HG02885 (cell line): Measurements from ENCODE around the gene SLAMF6.
"Not testable (repeated sequence)": the region's sequence is repeated elsewhere in the genome, so short reads cannot be mapped to it uniquely, and the experiment has no call there.

ENCODE experiments used
- ATAC-seq: cut with Tn5 transposase; IDR thresholded peaks from one replicate; pipeline ENCODE4 v1.9.1; 2021; ENCODE audit warnings: mild to moderate bottlenecking; ENCODE audit not compliant: unreplicated experiment, poor library complexity

SLAMF6 gene

DNA sequence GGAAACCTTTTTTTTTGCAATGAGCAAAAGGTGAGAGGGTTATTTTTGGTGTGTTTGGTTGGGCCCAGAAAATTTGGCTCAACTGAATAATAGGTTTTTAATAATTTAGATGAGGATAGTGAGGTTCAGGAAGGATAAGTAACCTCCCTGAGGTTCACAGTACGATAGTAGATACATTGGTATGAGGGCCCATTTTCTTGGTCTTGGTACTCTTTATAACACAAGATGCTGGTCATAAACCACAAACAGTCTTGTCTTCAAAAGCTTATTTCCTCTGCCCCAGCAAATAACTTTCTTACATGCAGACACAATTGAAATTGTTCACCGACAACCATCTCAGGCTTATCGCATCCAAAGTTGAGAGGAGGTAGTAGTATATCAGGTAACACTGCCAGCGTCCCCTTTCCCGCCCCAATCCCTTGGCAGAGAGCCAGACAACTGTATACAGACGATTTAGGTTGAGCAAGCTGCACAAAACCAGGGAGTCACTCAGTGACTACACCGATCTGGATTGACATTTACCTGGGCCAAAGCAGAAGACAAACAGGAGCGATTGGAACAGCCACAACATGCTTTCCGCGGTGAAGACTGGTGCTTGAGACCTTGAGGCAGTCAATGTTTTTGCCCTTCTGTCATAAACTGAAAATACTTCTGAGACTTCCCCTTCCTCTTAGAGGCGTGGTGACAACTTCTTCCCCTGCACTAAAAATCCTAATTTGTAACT lies at the start of gene SLAMF6:
Gene SLAMF6, minus strand, starts transcription at position 634 of the 724 bp plus-strand sequence. Its CDS starts 63 bp downstream, at position 571.
- peak; percentile 66 for ATAC-seq

DNA sequence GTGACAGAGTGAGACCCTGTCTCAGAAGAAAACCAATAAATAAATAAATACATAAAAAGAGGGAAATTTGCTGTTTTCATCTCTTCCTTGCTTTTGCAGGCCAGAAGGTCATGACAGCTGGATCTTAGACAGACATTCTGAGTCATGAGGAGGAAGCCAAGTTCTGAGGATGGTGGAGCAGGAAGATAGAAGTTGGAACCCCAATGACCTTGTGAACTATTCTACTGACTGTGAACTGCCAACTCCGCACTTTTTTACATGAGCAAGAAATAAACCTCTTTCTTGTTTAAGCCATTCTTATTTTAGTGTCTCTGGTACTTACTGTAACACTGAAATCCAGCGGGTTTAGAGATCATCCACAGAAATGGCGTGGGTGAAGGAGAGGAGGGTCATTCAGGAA lies 47.8 kb upstream of the SLAMF6 start:
- ATAC-seq, result no peak

DNA sequence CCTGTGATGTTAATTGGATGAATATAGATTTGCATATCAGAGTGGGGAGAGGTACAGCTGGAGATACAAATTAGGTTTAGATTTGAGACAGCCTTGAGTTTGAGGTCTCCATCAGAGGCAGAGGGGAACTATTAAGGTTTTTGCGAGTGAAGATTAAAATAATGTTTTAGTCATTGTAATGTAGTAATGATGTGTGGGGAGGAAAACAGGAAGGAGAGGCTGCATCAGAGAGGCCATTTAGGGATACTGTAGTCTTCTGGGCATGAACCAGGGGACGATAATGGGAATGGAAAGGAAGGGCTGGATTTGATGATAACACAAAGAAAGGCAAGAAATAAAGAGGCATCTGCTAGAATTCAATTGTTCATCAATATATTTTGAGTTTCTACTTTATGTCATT lies 46.8 kb upstream of the SLAMF6 start:
- no peak for ATAC-seq

DNA sequence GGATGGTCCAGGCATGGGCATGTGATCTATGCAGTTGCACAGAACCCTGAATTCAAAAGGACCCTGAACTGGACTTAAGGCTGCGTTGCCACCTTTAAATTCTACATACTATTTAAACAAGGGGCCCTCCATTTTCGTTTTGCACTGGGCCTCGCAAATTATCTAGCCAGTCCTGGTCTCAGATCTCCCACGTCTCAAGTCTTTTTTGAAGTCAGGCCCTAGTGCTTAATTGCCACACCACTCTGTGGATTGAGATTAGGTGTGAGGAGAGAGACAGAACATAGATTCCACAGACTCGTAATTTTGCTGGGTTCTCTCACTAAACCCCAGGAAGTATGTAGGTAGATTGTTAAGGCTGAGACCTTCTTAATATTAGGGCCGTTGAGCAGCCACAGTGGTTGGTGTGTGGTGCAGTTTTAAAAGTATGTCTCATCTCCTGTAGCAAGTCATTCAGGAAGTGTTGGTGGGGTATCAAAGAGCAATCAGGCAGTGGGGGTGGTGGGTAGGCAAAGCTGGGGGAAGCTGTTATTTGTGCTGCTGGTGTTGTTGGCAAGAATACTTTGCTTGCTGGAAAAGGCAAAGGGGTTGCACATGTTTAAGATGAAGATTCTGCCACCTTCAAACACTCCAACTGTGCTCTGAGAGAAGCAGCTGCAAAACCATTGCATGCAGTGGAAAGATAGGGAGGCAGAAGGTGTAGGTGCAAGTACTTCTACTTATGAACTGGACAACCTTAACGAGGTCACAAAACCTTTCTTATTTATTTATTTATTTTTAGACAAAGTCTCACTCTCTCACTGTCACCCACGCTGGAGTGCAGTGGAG lies 45.0 kb upstream of the SLAMF6 start:
- ATAC-seq, result no peak

- no peak for ATAC-seq
Measured at GRCh38 chr1:160567341-160567740, 44.3 kb upstream of the SLAMF6 start.

- no peak for ATAC-seq
Measured at GRCh38 chr1:160565564-160565963, 42.5 kb upstream of the SLAMF6 start.

DNA sequence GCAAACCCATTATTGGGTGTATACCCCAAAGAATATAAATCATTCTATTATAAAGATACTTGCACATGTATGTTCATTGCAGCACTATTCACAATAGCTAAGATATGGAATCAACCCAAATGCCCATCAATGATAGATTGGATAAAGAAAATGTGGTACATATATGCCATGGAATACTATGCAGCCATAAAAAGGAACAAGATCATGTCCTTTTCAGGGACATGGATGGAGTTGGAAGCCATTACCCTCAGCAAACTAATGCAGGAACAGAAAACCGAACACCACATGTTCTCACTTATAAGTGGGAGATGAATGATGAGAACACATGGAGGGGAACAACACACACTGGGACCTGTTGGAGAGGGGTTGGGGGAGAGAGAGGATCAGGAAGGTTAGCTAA lies 40.2 kb upstream of the SLAMF6 start:
- ATAC-seq, result not testable (repeated sequence)

DNA sequence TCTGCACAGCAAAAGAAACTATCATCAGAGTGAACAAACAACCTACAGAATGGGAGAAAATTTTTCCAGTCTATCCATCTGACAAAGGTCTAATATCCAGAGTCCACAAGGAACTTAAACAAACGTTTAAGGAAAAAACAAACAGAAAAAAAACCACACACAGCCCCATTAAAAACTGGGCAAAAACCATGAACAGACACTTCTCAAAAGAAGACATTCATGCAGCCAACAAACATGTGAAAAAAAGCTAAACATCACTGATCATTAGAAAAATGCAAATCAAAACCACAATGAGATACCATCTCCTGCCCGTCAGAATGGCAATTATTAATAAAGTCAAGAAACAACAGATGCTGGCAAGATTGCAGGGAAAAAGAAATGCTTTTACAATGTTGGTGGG lies 39.7 kb upstream of the SLAMF6 start:
- ATAC-seq, result not testable (repeated sequence)

DNA sequence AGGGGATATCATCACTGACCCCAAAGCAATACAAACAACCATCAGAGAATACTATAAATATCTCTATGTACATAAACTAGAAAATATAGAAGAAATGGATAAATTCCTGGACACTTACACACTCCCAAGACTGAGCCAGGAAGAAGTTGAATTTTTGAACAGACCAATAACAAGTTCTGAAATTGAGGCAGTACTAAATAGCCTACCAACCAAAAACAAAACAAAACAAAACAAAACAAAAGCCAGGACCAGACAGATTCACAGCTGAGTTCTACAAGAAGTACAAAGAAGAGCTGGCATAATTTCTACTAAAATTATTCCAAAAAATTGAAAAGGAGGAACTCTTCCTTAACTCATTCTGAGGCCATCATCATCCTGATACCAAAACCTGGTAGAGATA lies 37.8 kb upstream of the SLAMF6 start:
- no peak for ATAC-seq

- no peak for ATAC-seq
Measured at GRCh38 chr1:160560045-160560705, 37.1 kb upstream of the SLAMF6 start.

GRCh38 chr1:160559437-160559836 lies 36.4 kb upstream of the SLAMF6 start:
- not testable (repeated sequence) for ATAC-seq

DNA sequence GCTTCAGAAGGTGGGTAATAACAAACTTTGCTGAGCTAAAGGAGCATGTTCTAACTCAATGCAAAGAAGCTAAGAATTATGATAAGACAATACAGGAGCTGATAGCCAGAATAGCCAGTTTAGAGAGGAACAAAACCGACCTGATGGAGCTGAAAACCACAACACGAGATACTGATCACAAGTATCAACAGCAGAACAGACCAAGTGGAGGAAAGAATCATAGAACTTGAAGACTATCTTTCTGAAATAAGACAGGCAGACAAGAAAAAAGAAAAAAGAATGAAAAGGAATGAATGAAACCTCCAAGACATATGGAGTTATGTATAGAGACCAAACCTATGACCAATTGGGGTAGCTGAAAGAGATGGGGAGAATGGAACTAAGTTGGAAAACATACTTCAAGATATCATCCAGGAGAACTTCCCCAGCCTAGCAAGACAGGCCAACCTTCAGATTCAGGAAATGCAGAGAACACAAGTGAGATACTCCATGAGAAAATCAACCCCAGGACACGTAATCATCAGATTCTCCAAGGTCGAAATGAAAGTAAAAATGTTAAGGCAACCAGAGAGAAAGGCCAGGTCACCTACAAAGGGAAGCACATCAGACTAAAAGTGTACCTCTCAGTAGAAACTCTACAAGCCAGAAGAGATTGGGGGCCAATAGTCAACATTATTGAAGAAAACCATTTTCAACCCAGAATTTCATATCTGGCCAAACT lies 35.8 kb upstream of the SLAMF6 start:
- ATAC-seq, result no peak

- no peak for ATAC-seq
Measured at GRCh38 chr1:160553778-160554177, 30.7 kb upstream of the SLAMF6 start.

DNA sequence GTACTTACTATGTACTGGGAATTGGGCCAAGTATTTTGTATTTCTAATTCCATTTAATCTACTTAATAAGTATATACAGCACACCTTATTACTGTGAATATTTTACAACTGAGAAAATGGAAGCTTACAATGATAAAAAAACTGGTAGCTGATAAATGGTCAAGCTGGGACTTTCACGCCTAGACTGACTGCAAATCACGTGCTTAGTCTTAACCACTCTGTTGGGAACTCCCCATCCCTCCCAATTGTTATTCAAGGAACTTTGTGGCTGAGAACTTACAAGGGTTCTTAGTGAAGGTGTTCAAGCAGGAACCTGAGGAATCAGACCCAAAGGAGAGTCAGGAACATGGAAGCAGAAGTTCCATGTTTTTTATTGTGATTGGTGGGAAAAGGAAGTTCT lies 29.4 kb upstream of the SLAMF6 start:
- ATAC-seq, result no peak

DNA sequence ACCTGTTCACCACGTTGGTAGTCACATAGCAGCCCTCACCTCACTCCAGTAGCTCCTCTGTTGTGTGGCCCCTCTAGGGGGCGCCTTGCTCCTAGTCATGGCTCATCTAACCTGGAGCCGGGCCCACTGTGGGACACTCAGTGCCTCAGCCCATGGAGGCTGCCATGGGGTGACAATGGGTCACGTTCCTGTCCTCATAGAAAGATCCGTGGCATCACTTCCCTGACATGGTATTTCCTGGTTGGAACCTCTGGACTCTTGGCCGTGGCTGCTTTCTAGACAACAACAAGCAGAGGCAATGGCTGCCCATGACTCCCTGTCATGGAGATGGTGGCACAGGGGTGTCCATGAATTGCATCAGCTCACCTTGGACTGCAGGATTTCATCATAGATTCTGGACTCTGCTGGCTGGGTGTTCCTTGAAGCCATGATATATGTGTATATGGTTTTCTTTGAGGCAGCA lies 27.5 kb upstream of the SLAMF6 start:
- ATAC-seq, result no peak

DNA sequence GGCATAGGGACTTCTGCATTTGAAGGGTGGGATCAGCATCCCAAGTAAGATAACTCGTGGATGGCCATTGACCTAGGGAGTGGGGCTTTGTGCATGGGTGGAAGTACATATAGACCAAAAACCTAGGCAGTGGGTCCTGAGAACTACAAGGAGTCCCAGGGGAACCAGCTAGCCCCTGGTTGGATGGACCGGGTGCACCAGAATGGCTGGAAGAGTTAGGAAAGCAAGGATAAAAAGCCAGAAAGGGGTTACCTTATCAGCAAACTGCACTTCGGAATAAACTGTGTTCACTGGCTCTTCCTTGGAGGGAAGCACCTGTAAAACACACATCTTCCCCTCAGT lies 26.6 kb upstream of the SLAMF6 start:
- no peak for ATAC-seq

GRCh38 chr1:160548960-160549664 lies 26.1 kb upstream of the SLAMF6 start:
- ATAC-seq, result peak; percentile 53

- ATAC-seq, result peak; percentile 43
Measured at GRCh38 chr1:160548183-160548582, 25.1 kb upstream of the SLAMF6 start.

DNA sequence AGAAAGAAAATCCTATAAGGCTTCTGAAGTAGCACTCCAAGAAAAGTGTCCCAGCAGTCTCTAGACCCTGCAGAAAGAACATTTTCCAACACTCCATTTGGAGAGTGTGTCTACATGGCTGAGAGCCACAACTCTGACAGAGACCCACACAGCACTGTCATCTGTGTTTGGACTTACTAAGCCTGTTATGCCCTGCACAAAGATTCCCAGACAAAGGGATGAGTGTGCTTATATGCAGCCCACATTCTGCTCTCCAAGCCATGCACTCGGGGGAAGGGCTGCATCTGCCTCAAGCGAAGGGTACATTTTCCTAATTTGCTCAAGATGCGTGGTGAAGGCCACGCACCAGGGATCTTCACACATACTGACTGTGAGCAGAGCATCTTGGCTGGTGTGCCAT lies 24.4 kb upstream of the SLAMF6 start:
- ATAC-seq, result no peak

DNA sequence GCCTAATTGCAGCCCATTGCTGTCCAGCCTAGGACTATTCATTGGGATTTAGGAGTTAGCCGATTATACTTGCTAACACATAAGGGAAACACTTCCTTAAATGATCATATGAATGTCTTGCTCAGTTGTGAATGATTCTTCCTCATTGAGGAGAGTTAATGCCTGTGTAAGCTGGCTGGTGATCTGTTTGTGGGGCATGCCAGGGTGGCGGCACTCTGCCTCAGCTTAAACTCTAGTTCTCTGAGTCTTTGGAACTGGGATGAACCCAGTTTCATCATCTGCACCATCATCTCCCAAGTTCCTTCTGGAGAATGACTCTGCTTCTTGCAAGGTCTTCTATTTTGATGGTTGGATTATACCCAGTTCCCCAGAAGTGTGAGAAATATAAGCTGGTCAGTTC lies 23.9 kb upstream of the SLAMF6 start:
- no peak for ATAC-seq
